HL-60 (cell line): ENCODE results near the gene TRDMT1.
A peak's percentile ranks its signal among the peaks of the same experiment; 100 is the strongest.

Experiments used
- DNase-seq, 2 experiments: peaks; one replicate each; pipeline ENCODE4 v3.0.0-alpha.2; 2010 to 2020; ENCODE audit warnings: low read depth in 1 of 2, low spot score in 1 of 2
- H3K27ac ChIP-seq: fragments of 250-450 bp; sonication (Bioruptor Pico); replicated peaks from 2 replicates; pipeline ENCODE4 v1.5.1; 2020; ENCODE audit warnings: mild to moderate bottlenecking, moderate library complexity
- H3K27me3 ChIP-seq: fragments of 250-450 bp; sonication (Bioruptor Pico); 2 replicates; pipeline ENCODE4 v1.5.1; 2021; ENCODE audit warnings: mild to moderate bottlenecking, moderate library complexity; ENCODE audit not compliant: insufficient read depth, poor library complexity, severe bottlenecking
- H3K4me3 ChIP-seq: replicated peaks from 2 replicates; pipeline ENCODE4 v1.5.1; 2011; ENCODE audit warnings: mild to moderate bottlenecking, control low read depth, low read length; ENCODE audit not compliant: insufficient read depth
- GABPA ChIP-seq: IDR thresholded peaks from 2 replicates; pipeline ENCODE4 v1.6.1; 2012; ENCODE audit warnings: low read depth
- POLR2AphosphoS5 ChIP-seq: IDR thresholded peaks from 2 replicates; pipeline ENCODE4 v1.6.1; 2012; ENCODE audit warnings: low read depth
- SPI1 ChIP-seq: IDR thresholded peaks from 2 replicates; pipeline ENCODE4 v1.6.1; 2012; ENCODE audit warnings: low read depth, mild to moderate bottlenecking, borderline replicate concordance
- TF ChIP-seq, protein P1 (sequence below): IDR thresholded peaks from one replicate; pipeline ENCODE4 v1.5.1; 2011; ENCODE audit warnings: low read length, control low read depth, inconsistent platforms; ENCODE audit not compliant: insufficient read depth
- TF ChIP-seq, protein P2 (sequence below): IDR thresholded peaks from 2 replicates; pipeline ENCODE4 v1.6.1; 2012; ENCODE audit warnings: low read depth; ENCODE audit not compliant: insufficient replicate concordance

The TRDMT1 gene

DNA sequence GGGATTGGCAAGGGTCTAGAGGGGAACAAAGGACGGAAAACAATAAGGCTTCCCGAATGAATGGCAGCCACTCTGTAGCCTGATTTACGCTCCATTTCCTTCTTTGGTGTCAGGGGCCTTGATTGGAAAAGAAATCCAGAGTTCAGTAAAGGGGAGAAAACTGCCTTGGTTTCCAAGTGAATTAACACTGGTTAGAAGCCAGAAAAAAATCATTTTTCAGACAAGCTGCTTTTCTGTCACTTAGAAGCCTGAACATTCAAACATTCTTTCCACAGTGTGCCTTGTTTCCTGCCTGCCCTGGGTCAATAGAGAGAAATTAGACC is 283 bp upstream of the TRDMT1 start:
- H3K4me3 ChIP-seq = no peak overlapping the region
- peak overlapping the region; percentile 94 for H3K27ac ChIP-seq
- H3K27me3 ChIP-seq = no peaks in the 10 kb centered on the region
- TF ChIP-seq, protein P1, sequence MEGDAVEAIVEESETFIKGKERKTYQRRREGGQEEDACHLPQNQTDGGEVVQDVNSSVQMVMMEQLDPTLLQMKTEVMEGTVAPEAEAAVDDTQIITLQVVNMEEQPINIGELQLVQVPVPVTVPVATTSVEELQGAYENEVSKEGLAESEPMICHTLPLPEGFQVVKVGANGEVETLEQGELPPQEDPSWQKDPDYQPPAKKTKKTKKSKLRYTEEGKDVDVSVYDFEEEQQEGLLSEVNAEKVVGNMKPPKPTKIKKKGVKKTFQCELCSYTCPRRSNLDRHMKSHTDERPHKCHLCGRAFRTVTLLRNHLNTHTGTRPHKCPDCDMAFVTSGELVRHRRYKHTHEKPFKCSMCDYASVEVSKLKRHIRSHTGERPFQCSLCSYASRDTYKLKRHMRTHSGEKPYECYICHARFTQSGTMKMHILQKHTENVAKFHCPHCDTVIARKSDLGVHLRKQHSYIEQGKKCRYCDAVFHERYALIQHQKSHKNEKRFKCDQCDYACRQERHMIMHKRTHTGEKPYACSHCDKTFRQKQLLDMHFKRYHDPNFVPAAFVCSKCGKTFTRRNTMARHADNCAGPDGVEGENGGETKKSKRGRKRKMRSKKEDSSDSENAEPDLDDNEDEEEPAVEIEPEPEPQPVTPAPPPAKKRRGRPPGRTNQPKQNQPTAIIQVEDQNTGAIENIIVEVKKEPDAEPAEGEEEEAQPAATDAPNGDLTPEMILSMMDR = no peak
- TF ChIP-seq, protein P2, sequence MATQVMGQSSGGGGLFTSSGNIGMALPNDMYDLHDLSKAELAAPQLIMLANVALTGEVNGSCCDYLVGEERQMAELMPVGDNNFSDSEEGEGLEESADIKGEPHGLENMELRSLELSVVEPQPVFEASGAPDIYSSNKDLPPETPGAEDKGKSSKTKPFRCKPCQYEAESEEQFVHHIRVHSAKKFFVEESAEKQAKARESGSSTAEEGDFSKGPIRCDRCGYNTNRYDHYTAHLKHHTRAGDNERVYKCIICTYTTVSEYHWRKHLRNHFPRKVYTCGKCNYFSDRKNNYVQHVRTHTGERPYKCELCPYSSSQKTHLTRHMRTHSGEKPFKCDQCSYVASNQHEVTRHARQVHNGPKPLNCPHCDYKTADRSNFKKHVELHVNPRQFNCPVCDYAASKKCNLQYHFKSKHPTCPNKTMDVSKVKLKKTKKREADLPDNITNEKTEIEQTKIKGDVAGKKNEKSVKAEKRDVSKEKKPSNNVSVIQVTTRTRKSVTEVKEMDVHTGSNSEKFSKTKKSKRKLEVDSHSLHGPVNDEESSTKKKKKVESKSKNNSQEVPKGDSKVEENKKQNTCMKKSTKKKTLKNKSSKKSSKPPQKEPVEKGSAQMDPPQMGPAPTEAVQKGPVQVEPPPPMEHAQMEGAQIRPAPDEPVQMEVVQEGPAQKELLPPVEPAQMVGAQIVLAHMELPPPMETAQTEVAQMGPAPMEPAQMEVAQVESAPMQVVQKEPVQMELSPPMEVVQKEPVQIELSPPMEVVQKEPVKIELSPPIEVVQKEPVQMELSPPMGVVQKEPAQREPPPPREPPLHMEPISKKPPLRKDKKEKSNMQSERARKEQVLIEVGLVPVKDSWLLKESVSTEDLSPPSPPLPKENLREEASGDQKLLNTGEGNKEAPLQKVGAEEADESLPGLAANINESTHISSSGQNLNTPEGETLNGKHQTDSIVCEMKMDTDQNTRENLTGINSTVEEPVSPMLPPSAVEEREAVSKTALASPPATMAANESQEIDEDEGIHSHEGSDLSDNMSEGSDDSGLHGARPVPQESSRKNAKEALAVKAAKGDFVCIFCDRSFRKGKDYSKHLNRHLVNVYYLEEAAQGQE = no peak
- TF ChIP-seq SPI1 (no peak), GABPA (no peak), POLR2AphosphoS5 (no peak)
- DNase-seq = no peak

DNA sequence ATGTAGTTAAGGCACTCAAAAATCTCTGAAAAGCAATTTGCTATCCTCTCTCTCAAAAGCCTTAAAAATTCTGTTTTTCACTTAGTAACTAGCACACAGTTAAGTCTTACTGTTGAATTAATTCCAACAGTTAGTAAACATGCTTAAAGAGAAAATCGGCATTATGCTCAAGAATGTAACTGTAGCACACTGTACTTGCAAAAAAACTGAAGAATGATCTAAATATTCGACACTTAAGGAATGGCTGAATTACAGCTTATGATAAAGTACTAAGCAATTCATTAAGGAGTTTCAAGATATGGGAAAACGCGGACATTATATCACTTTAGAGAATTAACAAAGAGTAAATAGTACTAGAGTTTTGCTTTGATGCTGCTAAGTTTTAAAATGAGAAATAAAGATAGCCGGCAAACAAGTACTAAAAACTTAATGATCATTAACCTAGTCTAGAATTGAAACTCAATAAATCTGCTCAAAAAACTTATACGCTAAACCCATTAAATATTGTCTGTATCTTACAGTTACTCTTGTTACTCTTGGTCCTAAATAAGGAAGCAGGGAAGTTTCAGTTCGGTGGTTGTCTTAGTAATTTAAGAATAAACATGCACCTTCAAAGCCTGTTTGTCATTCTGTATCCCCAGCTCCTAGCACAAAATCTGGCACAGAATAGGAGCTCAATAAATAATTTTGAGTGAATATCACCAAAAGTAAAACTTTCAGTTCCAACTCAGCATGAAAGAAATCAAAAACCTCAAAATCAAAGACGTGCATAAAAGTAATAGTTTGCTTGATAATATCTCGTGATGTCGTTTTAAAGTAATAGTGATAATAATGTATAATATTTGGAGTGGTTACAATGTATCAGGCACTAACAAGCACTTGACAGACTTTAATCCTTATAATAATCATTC is 1.2 kb downstream of the TRDMT1 start:
- Histone ChIP-seq H3K4me3 (peak overlapping the region; percentile 52), H3K27ac (peak overlapping the region; percentile 94), H3K27me3 (no peaks in the 10 kb centered on the region)
- DNase-seq = no peak
- TF ChIP-seq, protein P1 = no peak
- TF ChIP-seq, protein P2 = no peak
- TF ChIP-seq POLR2AphosphoS5 (no peak), GABPA (no peak), SPI1 (no peak)

DNA sequence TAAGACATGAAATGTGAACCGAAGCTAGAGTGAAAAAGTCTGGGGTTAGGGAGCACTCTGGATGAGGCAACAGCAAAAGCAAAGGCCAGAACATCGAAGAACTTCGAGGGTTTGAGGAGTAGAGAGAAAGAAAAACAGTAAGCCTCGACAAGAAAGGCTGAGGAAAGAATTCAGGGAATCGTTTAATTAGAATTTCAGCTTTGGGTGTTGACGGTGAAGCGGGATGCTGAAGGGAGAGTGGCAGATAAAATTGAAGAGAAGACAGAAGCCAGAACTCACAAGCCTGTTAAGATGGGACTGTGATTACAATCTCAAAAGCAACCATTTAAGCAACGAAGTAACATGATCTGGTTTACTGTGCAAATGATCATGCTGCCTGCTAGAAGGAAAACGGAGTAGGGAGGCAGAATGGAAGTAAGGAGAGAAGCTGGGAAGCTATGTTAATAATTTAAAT is 2.1 kb downstream of the TRDMT1 start:
- H3K4me3 ChIP-seq = no peak overlapping the region
- H3K27ac ChIP-seq = no peak overlapping the region
- no peaks in the 10 kb centered on the region for H3K27me3 ChIP-seq
- TF ChIP-seq, protein P2 = no peak
- DNase-seq = no peak
